ENCODE results near the gene PRDM16.

Gene PRDM16

DNA sequence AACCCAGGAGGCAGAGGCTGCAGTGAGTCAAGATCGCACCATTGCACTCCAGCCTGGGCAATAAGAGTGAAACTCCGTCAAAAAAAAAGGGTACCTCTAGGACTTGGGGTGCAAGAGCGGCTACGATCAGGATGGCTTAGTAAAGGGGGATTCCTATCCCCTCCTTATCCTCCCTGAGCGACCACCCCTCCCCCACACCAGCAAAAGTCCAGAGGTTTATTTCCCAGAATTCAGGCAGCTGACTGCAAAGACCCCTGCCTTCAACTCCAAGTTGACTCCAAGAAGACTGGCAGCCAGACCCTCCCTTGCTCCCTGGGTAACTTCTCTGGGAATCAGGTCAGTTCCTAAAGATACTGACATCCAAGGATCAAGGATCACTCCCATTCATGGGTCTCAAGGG lies 12.4 kb upstream of the PRDM16 start:
- DNase-seq, result no peak

- DNase-seq, result no peak
These were observed 10.6 kb upstream of the PRDM16 start for GRCh38 chr1:3058263-3059030.

DNA sequence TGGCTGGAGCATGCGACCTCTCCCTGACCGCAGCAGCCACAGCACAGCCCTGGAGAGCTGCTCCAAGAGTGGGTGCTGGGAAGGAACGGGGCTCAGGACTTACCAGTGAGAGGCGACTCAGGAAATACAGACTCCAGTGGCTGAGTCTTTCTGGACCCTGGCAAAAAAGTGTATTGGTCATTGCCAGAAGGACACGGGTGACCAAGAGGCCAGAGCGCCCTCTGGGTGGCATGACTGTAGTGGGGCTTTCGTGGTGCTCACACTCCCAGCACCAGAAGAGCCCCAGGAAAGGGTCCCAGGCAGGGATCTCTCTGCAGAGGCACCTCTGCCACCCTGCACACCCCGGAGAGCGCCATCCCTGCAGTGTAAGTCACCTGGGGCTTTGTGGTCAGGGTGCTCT lies 8.9 kb upstream of the PRDM16 start:
- no peak for DNase-seq

DNA sequence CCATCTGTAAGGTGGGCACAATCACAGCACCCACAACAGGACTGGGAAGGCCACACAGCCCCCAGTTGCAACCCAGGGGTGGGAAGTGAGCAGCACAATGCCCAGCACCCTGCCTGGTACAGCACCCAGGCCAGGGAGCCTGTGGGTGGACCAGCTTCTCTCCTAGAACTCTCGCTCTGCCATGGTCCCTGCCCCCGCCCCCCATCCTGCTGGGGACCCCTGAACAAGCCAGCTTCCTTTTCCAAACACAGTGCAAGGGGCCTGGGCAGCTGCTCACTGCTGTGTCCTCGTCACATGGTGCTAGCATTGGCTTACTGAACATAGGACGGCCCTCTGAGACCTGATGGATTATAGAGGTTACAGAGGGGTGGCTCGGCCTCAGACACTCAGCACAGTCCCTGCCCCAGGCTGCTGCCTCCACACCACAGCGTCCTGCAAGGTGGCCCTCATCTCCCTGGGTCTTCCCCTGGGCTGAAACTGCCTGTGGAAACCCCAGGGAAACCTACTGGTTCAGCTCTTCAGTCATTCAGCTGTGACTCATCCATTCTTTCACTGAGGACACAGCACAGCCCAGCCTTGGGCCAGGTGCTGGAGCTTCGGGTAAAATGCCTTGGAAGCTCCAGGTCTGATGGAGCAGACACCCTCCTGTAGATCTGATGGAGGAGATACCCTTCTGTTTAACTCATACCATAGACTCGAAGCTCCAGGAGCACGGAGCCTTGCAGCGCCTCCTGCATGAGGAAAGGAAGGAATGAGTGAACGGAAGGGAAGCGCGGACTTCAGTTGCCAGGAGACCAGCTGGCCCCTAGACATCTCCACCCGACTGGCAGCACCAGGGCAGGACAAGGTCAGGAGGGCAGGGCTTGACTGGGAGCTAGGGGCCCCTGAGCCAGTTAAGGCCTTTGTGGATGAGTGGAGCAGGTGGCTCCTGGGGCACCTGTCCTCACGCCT lies 8.1 kb upstream of the PRDM16 start:
- DNase-seq, result no peak

DNA sequence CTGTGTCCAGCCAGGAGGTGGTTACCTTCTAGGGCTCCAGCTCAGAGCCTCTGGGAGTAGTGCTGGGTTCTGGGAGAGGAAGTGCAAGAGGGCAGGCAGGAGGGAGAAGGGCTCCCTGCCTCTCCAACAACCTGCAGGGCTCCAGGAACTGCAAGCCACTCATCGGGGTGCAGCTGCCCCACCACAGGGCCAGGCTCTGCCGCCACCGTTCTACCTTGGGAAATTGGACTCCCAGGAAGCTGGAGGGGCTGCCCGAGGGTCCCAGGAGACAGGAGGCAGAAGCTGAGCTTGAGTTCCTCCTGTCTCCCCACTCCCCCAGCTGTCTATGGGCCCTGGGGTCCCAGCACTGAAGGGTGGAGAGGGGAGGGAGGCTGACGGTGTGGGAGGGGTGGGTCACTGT lies 7.4 kb upstream of the PRDM16 start:
- DNase-seq, result no peak

- no peak for DNase-seq
These were observed 6.9 kb upstream of the PRDM16 start for GRCh38 chr1:3061981-3062615.

DNA sequence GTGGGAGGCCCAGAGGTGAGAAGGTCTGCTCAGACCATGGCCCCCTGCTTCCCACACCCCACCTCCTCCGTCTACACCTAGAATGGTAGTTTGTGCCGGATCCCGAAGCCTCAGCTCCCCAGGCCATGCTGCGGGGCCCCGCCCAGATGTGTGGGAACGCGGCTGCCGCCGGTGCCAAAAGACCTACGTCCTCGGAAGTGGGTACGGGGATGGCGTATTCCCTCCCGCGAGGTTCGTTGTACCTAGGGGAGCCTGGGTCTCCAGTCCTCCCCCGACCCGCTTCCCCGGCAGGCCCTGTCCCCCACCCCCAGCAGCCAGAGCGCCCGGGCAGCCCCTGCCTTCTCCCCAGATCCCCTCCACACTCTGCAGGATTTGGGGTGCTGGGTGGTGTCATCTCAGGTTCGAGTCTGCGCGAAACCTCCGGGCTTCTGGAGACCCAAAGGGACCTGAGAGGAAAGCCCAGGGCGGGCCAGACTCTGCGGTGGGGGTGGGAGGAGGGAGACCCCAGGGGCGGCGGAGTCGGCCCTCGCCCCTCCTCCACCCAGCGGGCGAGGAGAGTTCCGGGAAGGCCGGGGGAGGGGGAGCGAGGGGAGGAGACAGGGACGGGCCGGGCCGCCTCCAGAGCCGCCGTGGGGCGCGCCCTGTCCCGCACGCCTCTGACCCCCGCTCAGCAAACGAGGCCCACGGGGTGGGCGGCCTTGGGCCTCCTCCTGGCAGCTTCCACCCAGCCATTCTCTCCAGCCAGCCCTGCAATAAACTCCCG lies 6.2 kb upstream of the PRDM16 start:
- no peak for DNase-seq

DNA sequence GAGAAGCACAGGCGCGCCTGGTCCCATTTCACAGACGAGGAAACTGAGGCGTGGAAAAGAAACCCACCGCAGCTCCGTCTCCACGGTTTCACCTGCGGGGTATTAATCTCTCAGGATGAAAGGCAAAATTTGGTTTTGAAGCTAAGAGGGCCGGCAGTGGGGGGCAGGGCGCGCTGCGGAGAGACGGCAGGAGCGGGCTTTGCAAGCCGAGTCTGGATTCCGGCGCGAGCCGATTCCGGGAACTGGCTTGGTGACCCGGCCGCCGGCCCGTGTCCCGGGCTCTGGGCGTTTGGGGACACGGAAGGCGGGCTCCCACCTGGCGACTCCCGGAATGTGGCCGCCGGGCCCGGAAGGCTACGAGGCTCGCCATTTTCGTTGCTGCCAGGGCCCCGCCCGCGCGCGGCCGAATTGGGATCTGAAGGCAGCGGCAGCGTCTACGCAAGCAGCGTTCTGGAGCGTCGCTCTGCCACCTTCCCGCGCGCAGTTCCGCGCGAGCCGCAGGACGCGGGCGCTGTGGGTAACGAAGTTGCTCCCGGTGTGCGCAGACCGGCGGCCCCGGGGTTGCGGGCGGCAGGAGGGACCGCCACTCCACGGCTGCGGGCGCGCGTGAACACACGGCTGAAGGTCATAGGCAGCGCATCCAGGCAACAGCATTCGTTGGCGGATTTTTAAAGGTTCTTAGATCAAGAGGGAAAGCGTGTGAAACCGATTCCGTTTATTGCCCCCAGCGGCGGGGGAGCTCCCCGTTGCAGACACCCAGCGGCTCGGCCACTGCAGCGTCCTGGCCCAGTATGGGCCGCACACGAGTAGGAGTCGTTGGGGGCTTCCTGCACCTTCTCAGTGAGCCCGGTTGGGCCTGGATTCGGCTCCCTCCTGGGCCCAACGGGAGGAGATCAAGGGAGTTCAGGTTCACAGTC lies 5.4 kb upstream of the PRDM16 start:
- DNase-seq, result no peak

- no peak for DNase-seq
These were observed 4.6 kb upstream of the PRDM16 start for GRCh38 chr1:3064296-3064850.

- no peak for DNase-seq
These were observed 4.1 kb upstream of the PRDM16 start for GRCh38 chr1:3064901-3065300.

DNA sequence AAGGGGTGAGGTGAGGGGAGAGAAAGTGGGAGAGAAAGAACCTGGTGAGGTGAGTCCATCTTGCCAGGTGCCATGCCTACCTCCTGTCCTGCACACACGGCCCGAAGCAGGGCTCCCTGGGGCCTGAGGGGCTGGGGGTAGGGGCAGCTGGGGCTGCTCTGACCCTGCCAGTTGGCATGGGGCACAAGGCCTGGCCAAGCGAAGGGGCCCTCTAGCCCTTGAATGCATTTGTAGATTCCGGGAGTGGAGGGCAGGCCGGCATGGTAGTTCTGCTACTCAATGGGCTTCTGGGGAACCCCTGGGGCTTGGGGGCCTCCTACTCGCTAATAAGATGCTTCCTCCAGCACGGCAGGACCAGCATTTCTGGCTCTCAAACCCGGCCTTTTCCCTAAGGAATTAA lies 3.6 kb upstream of the PRDM16 start:
- no peak for DNase-seq

DNA sequence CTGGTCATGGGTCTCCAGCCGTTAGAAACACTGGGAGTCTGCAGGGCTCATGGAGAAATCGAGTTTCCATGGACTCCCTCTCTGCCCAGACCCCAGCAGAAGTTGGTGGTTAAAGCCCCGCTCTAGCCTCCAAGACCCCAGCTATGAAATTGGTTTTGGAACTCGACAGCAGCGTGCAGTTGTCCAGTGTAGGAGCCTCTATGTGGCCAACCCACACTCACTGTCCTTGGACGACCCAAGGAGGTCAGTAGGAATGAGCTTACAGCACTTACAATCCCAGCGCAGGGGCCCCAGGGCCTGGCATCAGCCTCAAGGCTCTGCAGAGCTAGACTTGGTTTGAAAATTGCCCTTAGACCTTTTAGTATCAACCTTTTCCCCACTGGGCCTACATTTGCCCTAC lies 3.2 kb upstream of the PRDM16 start:
- DNase-seq, result no peak

GRCh38 chr1:3066250-3066711 lies 2.7 kb upstream of the PRDM16 start:
- DNase-seq, result no peak

DNA sequence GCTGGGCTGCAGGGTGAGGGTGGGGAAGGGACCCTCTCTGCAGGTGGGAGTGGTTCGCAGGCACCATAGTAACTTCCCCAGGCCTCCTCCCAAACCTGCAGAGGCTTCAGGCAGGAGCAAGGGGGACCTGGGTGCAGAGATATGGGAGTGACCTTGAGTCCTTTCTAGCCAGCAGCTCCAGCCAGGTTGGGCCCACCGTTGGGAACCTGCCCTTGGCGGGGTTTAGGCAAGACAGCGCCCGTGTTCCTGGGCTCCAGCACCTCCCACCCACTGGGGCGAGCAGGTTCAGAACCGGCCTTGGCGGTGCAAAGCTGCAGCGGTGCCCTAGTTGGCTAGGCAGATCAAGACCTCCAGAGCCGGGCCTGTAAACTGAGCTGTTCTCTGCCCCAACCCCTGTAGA lies 2.2 kb upstream of the PRDM16 start:
- DNase-seq, result no peak

GRCh38 chr1:3067301-3067670 lies 1.7 kb upstream of the PRDM16 start:
- no peak for DNase-seq

DNA sequence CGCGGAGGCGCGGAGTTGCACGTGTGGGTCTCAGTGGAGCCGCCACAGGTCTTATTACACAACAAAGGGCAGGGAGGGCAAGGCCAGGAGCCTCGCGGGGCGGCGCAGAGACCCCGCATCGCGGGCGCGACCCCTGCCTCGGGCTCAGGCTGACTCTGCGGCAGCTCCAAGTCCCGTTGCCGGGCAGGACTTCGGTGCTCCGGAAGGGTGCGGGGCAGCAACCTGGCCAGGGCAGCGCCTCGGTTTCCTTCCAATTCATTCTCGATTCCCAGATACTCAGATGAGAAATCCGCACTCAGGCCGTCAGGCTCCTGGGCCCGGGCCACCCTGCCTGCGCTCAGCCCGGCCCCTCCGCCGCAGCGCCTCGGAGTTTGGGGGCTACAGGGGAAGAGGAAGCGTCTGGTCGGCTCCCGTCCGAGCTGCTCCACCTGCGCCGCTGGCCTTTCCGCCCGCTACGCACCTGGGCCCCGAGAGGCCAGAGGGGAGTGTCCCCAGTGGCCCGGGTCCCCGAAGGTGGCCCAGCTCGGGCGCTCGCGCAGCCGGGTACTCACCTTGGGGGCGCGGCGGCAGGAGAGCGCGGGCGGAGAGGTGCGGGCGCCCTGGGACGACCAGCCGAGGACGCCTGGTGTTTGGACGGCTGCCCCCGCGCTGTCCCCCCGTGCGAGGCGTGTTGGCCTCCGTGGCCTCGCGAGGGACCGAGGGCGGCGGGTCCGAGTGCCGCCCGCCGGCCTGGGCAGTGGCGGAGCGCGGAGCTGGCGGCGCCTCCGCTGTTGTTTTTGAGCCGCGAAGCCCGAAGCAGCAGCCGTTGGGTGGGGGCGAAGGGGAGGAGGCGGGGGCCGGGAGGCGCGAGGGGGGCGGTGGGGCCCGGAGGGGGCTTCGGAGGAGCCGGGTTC lies 1.1 kb upstream of the PRDM16 start:
- DNase-seq, result no peak

- DNase-seq, result no peak
These were observed 697 bp downstream of the PRDM16 start for GRCh38 chr1:3069491-3070308.

GRCh38 chr1:3070309-3070643 lies 1.3 kb downstream of the PRDM16 start:
- no peak for DNase-seq
